GM12875 (cell line): Measurements from ENCODE around the gene THSD4.

ENCODE experiments used
- H3K4me3 ChIP-seq: one replicate; pipeline ENCODE4 v1.5.1; 2011; ENCODE audit warnings: low read depth, low read length, control low read depth
- CTCF ChIP-seq: IDR thresholded peaks from 2 replicates; pipeline ENCODE4 v1.5.1; 2011; ENCODE audit warnings: low read depth, mild to moderate bottlenecking, control low read depth, inconsistent platforms, low read length, moderate library complexity, borderline replicate concordance; ENCODE audit not compliant: insufficient read depth

THSD4 gene

GRCh38 chr15:71632576-71633195 is 517.4 kb downstream of the THSD4 start:
- no peak for TF ChIP-seq CTCF
- no peak overlapping the region for H3K4me3 ChIP-seq

DNA sequence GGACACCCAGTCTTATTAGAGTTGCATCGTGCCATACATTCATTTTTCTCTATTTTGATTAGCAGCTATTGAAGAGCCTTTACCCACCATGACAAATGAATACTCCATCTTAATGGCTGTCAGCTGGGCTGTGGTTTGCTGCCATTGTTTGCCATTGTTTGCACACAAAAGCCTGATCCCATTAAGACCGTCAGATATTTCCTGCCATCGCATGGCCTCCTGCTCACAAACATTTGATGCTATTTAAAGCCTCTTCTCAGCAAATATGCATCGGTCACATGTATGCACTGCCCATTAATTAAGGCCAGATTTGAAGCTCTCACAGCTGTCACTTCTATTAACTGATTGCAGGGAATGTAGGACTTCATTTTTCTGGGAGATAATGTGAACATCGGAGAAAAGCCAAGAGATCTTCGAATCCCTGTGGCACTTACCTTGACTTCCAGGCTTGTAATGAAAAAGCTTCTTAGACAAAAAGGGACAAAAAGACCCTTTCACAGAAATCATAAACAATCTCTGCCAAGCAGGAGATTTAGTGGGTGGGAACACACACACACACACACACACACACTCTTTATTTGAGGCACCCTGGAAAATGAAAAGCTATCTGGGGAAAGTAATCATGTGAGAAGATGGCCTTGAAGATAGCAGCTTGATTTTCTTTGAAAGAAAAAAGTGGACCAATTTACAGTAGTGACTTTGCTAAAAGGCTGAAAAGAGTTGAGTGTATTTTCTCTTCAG is 519.7 kb downstream of the THSD4 start:
- no peak overlapping the region for H3K4me3 ChIP-seq
- TF ChIP-seq CTCF: no peak

- no peak for TF ChIP-seq CTCF
- no peak overlapping the region for H3K4me3 ChIP-seq
Observed at GRCh38 chr15:71635735-71636134, 520.5 kb downstream of the THSD4 start.

- no peak overlapping the region for H3K4me3 ChIP-seq
- TF ChIP-seq CTCF: no peak
Observed at GRCh38 chr15:71638876-71639275, 523.6 kb downstream of the THSD4 start.

DNA sequence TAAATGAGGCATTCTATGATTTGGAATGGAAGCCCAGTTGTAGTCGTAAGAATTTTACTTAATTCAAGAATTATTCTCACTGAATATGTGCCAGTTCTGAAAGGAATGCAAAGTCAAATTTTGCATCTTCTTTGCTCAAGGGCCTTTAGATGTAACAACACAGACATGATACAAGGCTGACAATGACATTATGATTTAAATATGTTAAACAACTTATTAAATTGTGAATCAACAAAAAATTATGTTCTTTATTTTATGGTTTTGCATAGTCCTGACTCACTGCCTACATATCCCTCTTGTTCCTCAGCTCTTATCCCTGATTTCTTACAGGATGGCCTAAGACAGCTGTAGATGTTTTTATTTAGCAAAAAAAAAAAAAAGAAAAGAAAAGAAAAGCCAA is 524.2 kb downstream of the THSD4 start:
- no peak overlapping the region for H3K4me3 ChIP-seq
- TF ChIP-seq CTCF: no peak

- H3K4me3 ChIP-seq: no peak overlapping the region
- no peak for TF ChIP-seq CTCF
Observed at GRCh38 chr15:71643918-71644317, 528.6 kb downstream of the THSD4 start.
